ENCODE measurements around the gene PHF20. TPM values are rescaled to one million over a fixed set of nuclear protein-coding genes. Genes with fewer than 3 reads are reported as not detected.

Gene PHF20
- total and polyA plus RNA-seq, 2 of the 13 experiments (the other 11 are each of a cell fraction or from before 2014, with no cell fraction given), result 22.8 to 34.1 TPM

DNA sequence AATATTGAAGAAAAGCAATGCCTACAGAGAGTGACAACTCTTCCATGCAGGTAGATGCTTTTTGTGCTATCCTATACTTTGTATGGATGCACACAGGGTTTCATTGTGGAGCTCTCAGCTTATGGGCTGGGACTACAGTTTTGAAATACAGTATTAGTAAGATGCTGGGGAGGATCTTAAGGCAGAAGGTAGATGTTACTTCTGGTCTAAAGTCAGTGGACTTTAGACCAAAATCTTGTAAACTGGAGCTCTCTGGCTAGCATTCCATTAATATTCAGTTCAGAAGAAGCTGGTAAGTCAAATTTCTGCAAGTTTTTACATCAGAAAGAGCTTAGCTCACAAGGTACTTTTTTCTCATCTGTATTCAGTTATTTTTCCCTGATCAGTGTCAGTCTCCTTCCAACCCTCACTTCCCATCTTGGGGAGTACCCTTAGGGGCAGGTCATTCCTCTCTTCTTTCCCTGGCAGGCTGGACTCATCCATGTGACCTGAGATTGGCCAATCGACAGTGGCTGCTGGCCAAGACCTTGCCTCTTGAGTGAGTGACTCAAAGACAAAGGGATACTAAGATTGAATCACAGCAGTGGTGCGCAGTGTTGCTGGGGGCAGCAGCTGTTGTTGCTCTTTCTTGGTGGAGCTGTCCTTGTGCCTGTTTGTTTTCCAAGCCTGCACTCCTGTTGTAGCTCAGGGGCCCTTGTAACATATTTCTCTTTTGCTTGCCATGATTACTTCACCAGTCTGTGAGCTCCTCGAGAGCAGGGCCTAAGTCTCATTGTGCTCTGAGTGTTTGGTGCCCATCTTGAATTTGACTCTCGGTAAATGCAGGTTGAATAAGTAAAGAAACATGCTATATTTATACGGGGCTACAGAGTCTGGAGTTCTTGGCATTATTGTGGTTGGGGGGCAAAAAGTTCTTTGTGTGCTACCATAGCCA lies 2.8 kb upstream of the PHF20 start (continued):
- TF ChIP-seq, protein P1, sequence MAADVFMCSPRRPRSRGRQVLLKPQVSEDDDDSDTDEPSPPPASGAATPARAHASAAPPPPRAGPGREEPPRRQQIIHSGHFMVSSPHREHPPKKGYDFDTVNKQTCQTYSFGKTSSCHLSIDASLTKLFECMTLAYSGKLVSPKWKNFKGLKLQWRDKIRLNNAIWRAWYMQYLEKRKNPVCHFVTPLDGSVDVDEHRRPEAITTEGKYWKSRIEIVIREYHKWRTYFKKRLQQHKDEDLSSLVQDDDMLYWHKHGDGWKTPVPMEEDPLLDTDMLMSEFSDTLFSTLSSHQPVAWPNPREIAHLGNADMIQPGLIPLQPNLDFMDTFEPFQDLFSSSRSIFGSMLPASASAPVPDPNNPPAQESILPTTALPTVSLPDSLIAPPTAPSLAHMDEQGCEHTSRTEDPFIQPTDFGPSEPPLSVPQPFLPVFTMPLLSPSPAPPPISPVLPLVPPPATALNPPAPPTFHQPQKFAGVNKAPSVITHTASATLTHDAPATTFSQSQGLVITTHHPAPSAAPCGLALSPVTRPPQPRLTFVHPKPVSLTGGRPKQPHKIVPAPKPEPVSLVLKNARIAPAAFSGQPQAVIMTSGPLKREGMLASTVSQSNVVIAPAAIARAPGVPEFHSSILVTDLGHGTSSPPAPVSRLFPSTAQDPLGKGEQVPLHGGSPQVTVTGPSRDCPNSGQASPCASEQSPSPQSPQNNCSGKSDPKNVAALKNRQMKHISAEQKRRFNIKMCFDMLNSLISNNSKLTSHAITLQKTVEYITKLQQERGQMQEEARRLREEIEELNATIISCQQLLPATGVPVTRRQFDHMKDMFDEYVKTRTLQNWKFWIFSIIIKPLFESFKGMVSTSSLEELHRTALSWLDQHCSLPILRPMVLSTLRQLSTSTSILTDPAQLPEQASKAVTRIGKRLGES (CRISPR knock-in tag; IDR thresholded peaks at IDR 0.05; ENCODE audit: borderline replicate concordance), result no peak
- TF ChIP-seq FOSL2 (CRISPR knock-in tag; IDR thresholded peaks at IDR 0.05) (peak; percentile 79), RFX1 (IDR thresholded peaks at IDR 0.05) (no peak), ZBTB38 (CRISPR knock-in tag; IDR thresholded peaks at IDR 0.05) (0 out of 2 replicates have a peak, but pooled peaks have one; percentile 42), ZNF761 (CRISPR knock-in tag; conservative IDR thresholded peaks at IDR 0.05) (no peak), TRIM24 (CRISPR knock-in tag; IDR thresholded peaks at IDR 0.05) (no peak), NFE2L1 (CRISPR knock-in tag; IDR thresholded peaks at IDR 0.05; ENCODE audit: borderline replicate concordance) (no peak), RXRB (CRISPR knock-in tag; IDR thresholded peaks at IDR 0.05; ENCODE audit: borderline replicate concordance) (peak; percentile 40; the same call in 1 of the 2 replicates), KDM1A (CRISPR knock-in tag; IDR thresholded peaks at IDR 0.05) (no peak), CEBPB (IDR thresholded peaks at IDR 0.05; ENCODE audit: borderline replicate concordance, low read depth, low read length) (peak; percentile 91), ZMYM4 (CRISPR knock-in tag; IDR thresholded peaks at IDR 0.05) (peak; percentile 69; the same call in 1 of the 2 replicates), NR2F1 (CRISPR knock-in tag; IDR thresholded peaks at IDR 0.05) (0 out of 4 replicates have a peak, but pooled peaks of 1 of the 2 experiments have one; percentile 7), TBX2 (CRISPR knock-in tag; IDR thresholded peaks at IDR 0.05; ENCODE audit: borderline replicate concordance) (no peak; the same call in 1 of the 2 replicates), ZNF207 (IDR thresholded peaks at IDR 0.05; ENCODE audit: borderline replicate concordance) (no peak), NFKB2 (CRISPR knock-in tag; IDR thresholded peaks at IDR 0.05; ENCODE audit: borderline replicate concordance) (peak; percentile 24; the same call in 1 of the 2 replicates), ZIK1 (CRISPR knock-in tag; IDR thresholded peaks at IDR 0.05; ENCODE audit: borderline replicate concordance, low read depth) (no peak)
- TF ChIP-seq, protein P2, sequence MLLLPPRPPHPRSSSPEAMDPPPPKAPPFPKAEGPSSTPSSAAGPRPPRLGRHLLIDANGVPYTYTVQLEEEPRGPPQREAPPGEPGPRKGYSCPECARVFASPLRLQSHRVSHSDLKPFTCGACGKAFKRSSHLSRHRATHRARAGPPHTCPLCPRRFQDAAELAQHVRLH (CRISPR knock-in tag; IDR thresholded peaks at IDR 0.05; ENCODE audit: borderline replicate concordance, low read depth), result no peak
- TF ChIP-seq, protein P3, sequence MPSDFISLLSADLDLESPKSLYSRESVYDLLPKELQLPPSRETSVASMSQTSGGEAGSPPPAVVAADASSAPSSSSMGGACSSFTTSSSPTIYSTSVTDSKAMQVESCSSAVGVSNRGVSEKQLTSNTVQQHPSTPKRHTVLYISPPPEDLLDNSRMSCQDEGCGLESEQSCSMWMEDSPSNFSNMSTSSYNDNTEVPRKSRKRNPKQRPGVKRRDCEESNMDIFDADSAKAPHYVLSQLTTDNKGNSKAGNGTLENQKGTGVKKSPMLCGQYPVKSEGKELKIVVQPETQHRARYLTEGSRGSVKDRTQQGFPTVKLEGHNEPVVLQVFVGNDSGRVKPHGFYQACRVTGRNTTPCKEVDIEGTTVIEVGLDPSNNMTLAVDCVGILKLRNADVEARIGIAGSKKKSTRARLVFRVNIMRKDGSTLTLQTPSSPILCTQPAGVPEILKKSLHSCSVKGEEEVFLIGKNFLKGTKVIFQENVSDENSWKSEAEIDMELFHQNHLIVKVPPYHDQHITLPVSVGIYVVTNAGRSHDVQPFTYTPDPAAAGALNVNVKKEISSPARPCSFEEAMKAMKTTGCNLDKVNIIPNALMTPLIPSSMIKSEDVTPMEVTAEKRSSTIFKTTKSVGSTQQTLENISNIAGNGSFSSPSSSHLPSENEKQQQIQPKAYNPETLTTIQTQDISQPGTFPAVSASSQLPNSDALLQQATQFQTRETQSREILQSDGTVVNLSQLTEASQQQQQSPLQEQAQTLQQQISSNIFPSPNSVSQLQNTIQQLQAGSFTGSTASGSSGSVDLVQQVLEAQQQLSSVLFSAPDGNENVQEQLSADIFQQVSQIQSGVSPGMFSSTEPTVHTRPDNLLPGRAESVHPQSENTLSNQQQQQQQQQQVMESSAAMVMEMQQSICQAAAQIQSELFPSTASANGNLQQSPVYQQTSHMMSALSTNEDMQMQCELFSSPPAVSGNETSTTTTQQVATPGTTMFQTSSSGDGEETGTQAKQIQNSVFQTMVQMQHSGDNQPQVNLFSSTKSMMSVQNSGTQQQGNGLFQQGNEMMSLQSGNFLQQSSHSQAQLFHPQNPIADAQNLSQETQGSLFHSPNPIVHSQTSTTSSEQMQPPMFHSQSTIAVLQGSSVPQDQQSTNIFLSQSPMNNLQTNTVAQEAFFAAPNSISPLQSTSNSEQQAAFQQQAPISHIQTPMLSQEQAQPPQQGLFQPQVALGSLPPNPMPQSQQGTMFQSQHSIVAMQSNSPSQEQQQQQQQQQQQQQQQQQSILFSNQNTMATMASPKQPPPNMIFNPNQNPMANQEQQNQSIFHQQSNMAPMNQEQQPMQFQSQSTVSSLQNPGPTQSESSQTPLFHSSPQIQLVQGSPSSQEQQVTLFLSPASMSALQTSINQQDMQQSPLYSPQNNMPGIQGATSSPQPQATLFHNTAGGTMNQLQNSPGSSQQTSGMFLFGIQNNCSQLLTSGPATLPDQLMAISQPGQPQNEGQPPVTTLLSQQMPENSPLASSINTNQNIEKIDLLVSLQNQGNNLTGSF (CRISPR knock-in tag; IDR thresholded peaks at IDR 0.05), result no peak
